IMR-90 (cell line): ENCODE results near the gene MAT1A. TPM values are rescaled to one million over a fixed set of nuclear protein-coding genes. Genes with fewer than 3 reads are reported as not detected.

Experiments used
- ATAC-seq: fragments of 200-7000 bp; cut with Tn5 transposase; 2 replicates; pipeline ENCODE4 v1.9.1; 2020; ENCODE audit warnings: low read depth, mild to moderate bottlenecking, moderate library complexity
- BruUV-seq: library from RNA; stranded (reverse); fragments of 400-500 nt; replicated peaks from 2 replicates; lab custom pipeline; 2021; lab: Mats Ljungman, UMichigan
- CTCF ChIA-PET: fragments of 300-600 bp; formaldehyde crosslinking; extraction: SDS; loops from one replicate; lab custom pipeline; 2021; ENCODE audit warnings: antibody characterized with exemption; lab: Yijun Ruan, JAX
- POLR2A ChIA-PET: fragments of 300-600 bp; sonication (Branson Sonifier 250); formaldehyde crosslinking; loops from one replicate; lab custom pipeline; 2022; ENCODE audit warnings: antibody characterized with exemption; ENCODE audit not compliant: unreplicated experiment; lab: Charles Lee
- DNase-seq: peaks from one replicate; pipeline ENCODE4 v3.0.0; 2013
- H2AFZ ChIP-seq: replicated peaks from 2 replicates; pipeline ENCODE3; 2013; ENCODE audit warnings: low read length, mild to moderate bottlenecking; ENCODE audit not compliant: poor library complexity
- H2AK5ac ChIP-seq: 2 replicates; pipeline ENCODE4 v1.6.1; 2013; ENCODE audit warnings: low read depth, low read length, inconsistent platforms
- H2AK9ac ChIP-seq: replicated peaks from 2 replicates; pipeline ENCODE3; 2013; ENCODE audit warnings: mild to moderate bottlenecking, low read depth, low read length, moderate library complexity; ENCODE audit not compliant: poor library complexity
- H2BK120ac ChIP-seq: 2 replicates; pipeline ENCODE4 v1.6.1; 2013; ENCODE audit warnings: low read depth, low read length, inconsistent platforms
- H2BK15ac ChIP-seq: 3 replicates; pipeline ENCODE4 v1.6.1; 2013; ENCODE audit warnings: low read depth, low read length, inconsistent platforms
- H2BK20ac ChIP-seq: 2 replicates; pipeline ENCODE4 v1.6.1; 2013; ENCODE audit warnings: low read depth, mild to moderate bottlenecking, inconsistent platforms, low read length, moderate library complexity
- H2BK5ac ChIP-seq: 2 replicates; pipeline ENCODE4 v1.6.1; 2013; ENCODE audit warnings: mild to moderate bottlenecking, low read depth, low read length, inconsistent platforms; ENCODE audit not compliant: poor library complexity, severe bottlenecking
- H3K14ac ChIP-seq: replicated peaks from 2 replicates; pipeline ENCODE4 v1.6.1; 2013; ENCODE audit warnings: low read depth, low read length, inconsistent platforms
- H3K18ac ChIP-seq: 2 replicates; pipeline ENCODE4 v1.6.1; 2013; ENCODE audit warnings: low read depth, low read length, control low read depth
- H3K23ac ChIP-seq: 2 replicates; pipeline ENCODE4 v1.6.1; 2013; ENCODE audit warnings: low read depth, low read length, inconsistent platforms
- H3K27ac ChIP-seq: 2 replicates; pipeline ENCODE4 v1.5.1; 2013; ENCODE audit warnings: mild to moderate bottlenecking, control low read depth, low read length; ENCODE audit not compliant: insufficient read depth
- H3K27me3 ChIP-seq: 2 replicates; pipeline ENCODE4 v1.6.1; 2013; ENCODE audit warnings: low read length; ENCODE audit not compliant: control insufficient read depth, insufficient read depth
- H3K36me3 ChIP-seq: 2 replicates; pipeline ENCODE4 v1.6.1; 2013; ENCODE audit warnings: low read length, mixed read lengths; ENCODE audit not compliant: control insufficient read depth, insufficient read depth
- H3K4ac ChIP-seq: 2 replicates; pipeline ENCODE4 v1.6.1; 2013; ENCODE audit warnings: low read depth, low read length, inconsistent platforms
- H3K4me1 ChIP-seq: 2 replicates; pipeline ENCODE4 v1.6.1; 2013; ENCODE audit warnings: low read length, mixed read lengths; ENCODE audit not compliant: control insufficient read depth, insufficient read depth
- H3K4me2 ChIP-seq: 2 replicates; pipeline ENCODE4 v1.6.1; 2013; ENCODE audit warnings: low read depth, mild to moderate bottlenecking, control low read depth, low read length, moderate library complexity
- H3K4me3 ChIP-seq: 2 replicates; pipeline ENCODE4 v1.5.1; 2013; ENCODE audit warnings: low read depth, mild to moderate bottlenecking, control low read depth, low read length, moderate library complexity; ENCODE audit not compliant: insufficient read depth
- H3K56ac ChIP-seq: 2 replicates; pipeline ENCODE4 v1.6.1; 2013; ENCODE audit warnings: low read length, inconsistent platforms; ENCODE audit not compliant: insufficient read depth; ENCODE audit errors: extremely low read depth
- H3K79me1 ChIP-seq, 2 experiments: 2 replicates each; pipeline ENCODE4 v1.6.1; 2013; ENCODE audit warnings: low read length in 2 of 2, inconsistent platforms in 1 of 2, low read depth in 1 of 2
- H3K9ac ChIP-seq: 2 replicates; pipeline ENCODE4 v1.6.1; 2013; ENCODE audit warnings: low read depth, low read length, control low read depth
- H3K9me1 ChIP-seq: 2 replicates; pipeline ENCODE4 v1.6.1; 2013; ENCODE audit warnings: low read length, inconsistent platforms; ENCODE audit not compliant: insufficient read depth
- H3K9me3 ChIP-seq: 2 replicates; pipeline ENCODE4 v1.6.1; 2013; ENCODE audit warnings: low read length; ENCODE audit not compliant: control insufficient read depth, insufficient read depth
- H4K20me1 ChIP-seq: 2 replicates; pipeline ENCODE4 v1.6.1; 2013; ENCODE audit warnings: low read length, inconsistent platforms; ENCODE audit not compliant: insufficient read depth
- H4K5ac ChIP-seq: 2 replicates; pipeline ENCODE4 v1.6.1; 2013; ENCODE audit warnings: mild to moderate bottlenecking, low read depth, low read length, control low read depth
- H4K8ac ChIP-seq, 2 experiments: 2 replicates each; pipeline ENCODE4 v1.6.1; 2013; ENCODE audit warnings: low read depth in 2 of 2, low read length in 2 of 2, control low read depth in 1 of 2, inconsistent platforms in 1 of 2
- H4K91ac ChIP-seq: 2 replicates; pipeline ENCODE4 v1.6.1; 2013; ENCODE audit warnings: low read depth, low read length, inconsistent platforms; ENCODE audit not compliant: insufficient read depth
- CEBPB ChIP-seq: IDR thresholded peaks from 2 replicates; pipeline ENCODE4 v1.6.1; 2012; ENCODE audit warnings: low read depth, low read length, improper control_type of control experiment
- WGBS, 2 experiments: methylation state at CpG; one replicate each; pipeline versions ENCODE4 v1.1.5 to v1.1.7; 2013; ENCODE audit warnings: missing lambda C conversion rate in 2 of 2; ENCODE audit not compliant: insufficient read length in 1 of 2; ENCODE audit errors: extremely low coverage in 2 of 2; 5-methylcytosine and 5-hydroxymethylcytosine counted together
- dilution Hi-C: fragments of 300-500 bp; cut with HindIII; formaldehyde crosslinking; loops from one replicate; pipeline ENCODE4 v1.14.3; 2018; ENCODE audit warnings: low sequenced_read_pairs; ENCODE audit not compliant: unreplicated experiment
- in situ Hi-C: fragments of 300-500 bp; cut with MboI; formaldehyde crosslinking; loops from 3 replicates; pipeline ENCODE4 v1.14.3; 2019; ENCODE audit warnings: low sequenced_read_pairs, inconsistent platforms, mixed read lengths
- intact Hi-C: fragments of 100-400 bp; cut with micrococcal nuclease; formaldehyde crosslinking; loops from 2 replicates; pipeline ENCODE4 v1.10.0; 2022
- polyA plus RNA-seq, 3 experiments: library from polyadenylated mRNA; depleted of rRNA; stranded (reverse); fragments of >200 nt; gene quantifications; 2 replicates each; pipeline ENCODE4 v1.2.3, GENCODE V29; 2012; ENCODE audit warnings: low replicate concordance in 1 of 3
- total RNA-seq: library from RNA; depleted of rRNA; stranded (reverse); fragments of >200 nt; gene quantifications from 2 replicates; pipeline ENCODE4 v1.2.3, GENCODE V29; 2012
- TF ChIP-seq, protein P1 (sequence below): fragments of 150-350 bp; IDR thresholded peaks from 2 replicates; pipeline ENCODE4 v1.6.1; 2016; ENCODE audit warnings: low read depth, mild to moderate bottlenecking, low read length, moderate library complexity, borderline replicate concordance

Gene MAT1A
- total and polyA plus RNA-seq, 2 of the 4 experiments (the other 2 are of a cell fraction), result not detected

DNA sequence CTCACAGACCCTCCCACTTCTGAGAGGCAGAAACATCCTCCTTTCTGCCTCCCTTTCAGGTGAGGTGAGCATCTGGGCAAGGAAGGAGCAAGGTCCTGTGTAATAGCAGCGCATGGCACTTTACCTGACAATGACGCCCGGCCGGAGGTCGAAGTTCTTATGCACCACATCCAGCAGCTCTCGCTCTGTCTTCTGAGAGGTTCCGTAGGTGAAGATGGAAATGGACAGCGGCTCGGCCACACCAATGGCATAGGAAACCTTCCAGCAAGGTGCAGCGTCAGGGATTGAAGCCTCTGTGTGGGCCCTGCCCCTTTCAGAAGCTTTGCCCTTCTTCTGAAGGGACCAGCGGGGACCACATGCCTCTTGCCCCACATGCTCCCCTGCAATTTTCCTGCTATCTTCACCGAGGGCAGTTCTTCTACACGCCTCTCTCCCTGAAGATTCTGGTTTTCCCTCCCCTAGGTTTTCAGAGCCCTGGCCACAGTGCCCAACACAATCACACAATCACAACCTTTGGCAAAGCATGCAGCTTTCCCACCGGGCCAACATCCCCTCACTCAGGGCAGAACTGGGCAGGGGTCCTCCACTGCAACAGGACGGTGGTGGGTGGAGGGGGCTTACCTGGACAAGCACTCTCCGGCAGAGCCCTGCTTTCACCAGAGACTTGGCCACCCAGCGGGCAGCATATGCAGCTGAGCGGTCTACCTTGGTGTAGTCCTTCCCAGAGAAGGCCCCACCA, 14.9 kb downstream of the MAT1A start:
- Histone ChIP-seq H4K8ac (no peak overlapping the region), H3K9ac (no peak overlapping the region), H3K9me3 (no peaks in the 10 kb centered on the region), H3K79me1 (no peaks in the 10 kb centered on the region), H4K5ac (no peak overlapping the region), H2AFZ (no peak overlapping the region), H3K4me3 (no peak overlapping the region), H3K23ac (no peak overlapping the region), H3K4ac (no peak overlapping the region), H4K20me1 (no peaks in the 10 kb centered on the region), H3K56ac (no peak overlapping the region), H4K91ac (no peak overlapping the region), H2AK5ac (no peak overlapping the region), H2BK15ac (no peak overlapping the region), H2BK120ac (no peak overlapping the region), H2BK5ac (no peak overlapping the region), H3K18ac (no peak overlapping the region), H3K9me1 (no peaks in the 10 kb centered on the region; the same call in 1 of the 2 replicates), H2BK20ac (no peak overlapping the region), H2AK9ac (no peak overlapping the region), H3K27ac (no peak overlapping the region), H3K27me3 (peaks cover 25% of the 10 kb centered on the region), H3K36me3 (no peaks in the 10 kb centered on the region), H3K14ac (no peak overlapping the region), H3K4me1 (no peaks in the 10 kb centered on the region; the same call in 1 of the 2 replicates), H3K4me2 (no peak overlapping the region)
- CTCF ChIA-PET, result no interaction called here
- POLR2A ChIA-PET, result no interaction called here
- dilution Hi-C loops, result no loop called here
- in situ Hi-C loops, result loop anchor here (25.0 kb wide), 1 partner anchor 712 kb away; the partner anchor contains the start of gene SFTPA2
- TF ChIP-seq, protein P1, sequence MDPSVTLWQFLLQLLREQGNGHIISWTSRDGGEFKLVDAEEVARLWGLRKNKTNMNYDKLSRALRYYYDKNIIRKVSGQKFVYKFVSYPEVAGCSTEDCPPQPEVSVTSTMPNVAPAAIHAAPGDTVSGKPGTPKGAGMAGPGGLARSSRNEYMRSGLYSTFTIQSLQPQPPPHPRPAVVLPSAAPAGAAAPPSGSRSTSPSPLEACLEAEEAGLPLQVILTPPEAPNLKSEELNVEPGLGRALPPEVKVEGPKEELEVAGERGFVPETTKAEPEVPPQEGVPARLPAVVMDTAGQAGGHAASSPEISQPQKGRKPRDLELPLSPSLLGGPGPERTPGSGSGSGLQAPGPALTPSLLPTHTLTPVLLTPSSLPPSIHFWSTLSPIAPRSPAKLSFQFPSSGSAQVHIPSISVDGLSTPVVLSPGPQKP, result no peak
- TF ChIP-seq CEBPB, result no peak
- DNase-seq (no peak), ATAC-seq (no peak)
- no TSS peak for BruUV-seq
- WGBS, 2 experiments, result 73% methylated on average over 11 of the region's 18 CpGs; no CpG with 5 or more reads in 1 of the 2 experiments
- intact Hi-C loops, result no loop called here
